Measurements from ENCODE around the gene TAX1BP3.

TAX1BP3 gene

DNA sequence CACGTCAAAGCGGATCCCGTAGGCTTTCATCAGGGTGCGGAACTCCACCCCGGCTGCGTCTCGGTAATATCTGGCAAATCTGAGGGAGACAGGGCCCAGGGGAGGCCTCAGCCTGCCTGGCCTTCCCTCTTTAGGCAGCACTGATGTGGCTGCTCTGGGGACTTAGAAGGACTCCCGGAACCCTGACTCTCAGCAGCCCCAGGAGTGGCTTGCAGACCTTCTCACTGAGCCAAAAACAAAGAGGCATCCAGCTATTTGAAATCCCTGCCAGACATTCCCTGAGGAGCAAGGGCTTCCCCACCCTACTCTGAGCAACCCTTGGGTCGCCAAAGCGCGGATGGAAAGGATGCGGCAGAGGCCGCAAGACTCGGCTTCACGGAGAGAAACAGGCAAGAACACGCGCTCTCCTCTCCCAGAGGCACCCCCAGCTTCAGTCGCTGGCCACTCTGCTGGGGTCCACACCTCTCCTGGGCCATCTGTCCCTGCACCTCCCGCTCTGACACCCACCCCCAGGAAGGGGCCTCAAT lies 19.7 kb upstream of the TAX1BP3 start:
- DNase-seq (ENCODE audit: low spot score) = no peak

DNA sequence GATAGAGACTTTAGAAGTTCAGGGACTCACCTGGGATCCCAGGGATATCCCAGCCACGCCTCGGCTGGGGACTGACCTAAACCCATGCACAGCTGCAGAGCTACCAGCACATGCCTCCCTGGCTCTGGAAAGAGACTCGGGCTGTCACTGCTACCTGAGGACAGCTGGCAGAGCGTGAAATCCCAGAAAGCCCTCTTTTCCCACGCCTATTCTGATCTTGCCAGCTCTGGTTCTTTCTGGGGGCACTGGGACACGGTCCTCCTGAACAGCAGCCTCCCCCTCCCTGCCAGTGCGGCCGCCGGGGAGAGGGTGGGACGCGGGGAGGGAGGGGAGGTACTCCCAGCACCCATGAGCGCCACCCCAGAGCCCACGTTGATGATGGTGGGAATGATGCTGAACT lies 16.8 kb upstream of the TAX1BP3 start:
- DNase-seq (ENCODE audit: low spot score) = no peak

DNA sequence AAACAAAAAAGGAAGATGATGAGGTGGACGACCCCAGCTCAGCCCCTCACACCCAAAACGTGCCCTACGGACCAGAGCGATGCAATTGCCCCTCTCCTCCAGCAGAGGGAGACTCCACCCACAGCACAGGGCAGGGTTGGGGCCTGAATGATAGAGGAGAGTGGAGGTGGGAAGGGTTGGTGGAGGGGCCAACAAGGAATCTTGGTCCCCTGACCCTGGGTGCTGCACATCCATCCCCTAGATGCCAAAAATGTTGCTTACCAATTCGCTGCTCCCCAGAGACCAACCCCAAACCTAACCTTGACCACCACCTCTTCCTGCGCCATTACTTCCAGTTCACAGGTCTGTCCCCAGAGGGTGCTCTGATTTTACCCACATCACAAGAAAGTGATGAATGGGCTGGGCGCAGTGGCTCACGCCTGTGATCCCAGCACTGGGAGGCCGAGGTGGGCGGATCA lies 14.7 kb upstream of the TAX1BP3 start:
- DNase-seq (ENCODE audit: low spot score) = no peak

DNA sequence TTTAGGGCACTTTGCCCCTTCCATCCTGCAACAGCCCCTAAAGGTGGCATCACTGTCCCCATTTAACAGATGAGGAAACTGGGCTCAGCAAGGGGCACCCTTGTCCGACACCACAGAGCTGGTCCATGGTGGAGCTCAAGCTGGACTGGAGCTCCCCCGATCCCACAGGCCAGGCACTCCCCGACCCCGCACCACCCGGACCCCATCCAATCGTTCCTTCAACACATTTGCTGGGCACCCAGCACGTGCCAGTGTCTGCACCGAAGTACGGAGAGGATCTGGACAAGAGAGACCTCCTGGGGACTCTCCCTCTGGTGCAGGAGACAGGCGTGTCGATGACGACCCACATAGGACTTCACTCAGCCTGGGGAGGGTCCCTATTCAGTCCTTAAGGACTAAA lies 13.7 kb upstream of the TAX1BP3 start:
- DNase-seq (ENCODE audit: low spot score) = no peak

GRCh38 chr17:3681565-3681964 lies 13.2 kb upstream of the TAX1BP3 start:
- DNase-seq (ENCODE audit: low spot score) = no peak

DNA sequence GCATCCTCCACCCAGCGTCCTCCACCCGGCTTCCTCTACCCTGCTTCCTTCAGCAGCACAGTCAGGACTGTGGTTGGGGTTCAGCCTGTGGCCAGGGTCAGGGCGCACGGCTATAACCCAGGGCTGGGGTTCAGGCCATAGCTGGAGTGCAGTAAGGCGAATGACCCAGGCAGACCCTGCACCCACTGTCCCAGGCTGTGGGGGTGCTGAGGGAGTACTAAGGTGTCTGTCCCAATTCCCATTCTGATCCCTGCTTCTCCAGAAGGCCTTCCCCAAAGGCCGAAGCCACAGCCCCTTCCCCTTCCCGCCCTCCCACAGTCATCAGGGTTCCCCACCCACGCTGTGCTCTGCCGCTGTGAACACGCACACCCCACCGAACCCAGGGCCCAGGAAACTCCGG lies 12.7 kb upstream of the TAX1BP3 start:
- DNase-seq (ENCODE audit: low spot score) = no peak

DNA sequence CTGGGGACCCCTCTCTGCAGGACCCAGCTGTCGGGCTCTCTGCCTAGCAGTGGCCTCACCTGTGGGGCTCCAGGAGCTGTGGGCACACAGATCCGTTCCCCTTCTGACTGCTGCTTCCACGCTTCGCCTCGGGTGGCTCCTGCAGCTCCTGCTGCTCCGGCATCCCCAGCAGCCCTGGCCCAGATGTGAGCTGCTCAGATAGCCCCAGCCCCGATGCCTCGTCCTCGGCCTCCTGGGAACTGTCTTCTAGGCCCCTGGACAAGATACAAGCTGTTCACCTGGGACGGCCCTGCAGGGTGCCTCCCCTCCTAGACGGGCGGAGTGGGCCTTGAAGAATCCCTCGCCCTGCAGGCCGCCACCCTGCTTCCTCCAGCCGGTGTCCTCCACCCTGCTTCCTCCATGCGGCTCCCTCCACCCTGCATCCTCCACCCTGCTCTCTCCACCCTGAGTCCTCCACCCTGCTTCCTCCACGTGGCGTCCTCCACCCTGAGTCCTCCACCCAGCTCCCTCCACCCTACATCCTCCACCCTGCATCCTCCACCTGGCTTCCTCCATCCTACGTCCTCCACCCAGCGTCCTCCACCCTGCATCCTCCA lies 11.3 kb upstream of the TAX1BP3 start:
- DNase-seq (ENCODE audit: low spot score) = no peak

DNA sequence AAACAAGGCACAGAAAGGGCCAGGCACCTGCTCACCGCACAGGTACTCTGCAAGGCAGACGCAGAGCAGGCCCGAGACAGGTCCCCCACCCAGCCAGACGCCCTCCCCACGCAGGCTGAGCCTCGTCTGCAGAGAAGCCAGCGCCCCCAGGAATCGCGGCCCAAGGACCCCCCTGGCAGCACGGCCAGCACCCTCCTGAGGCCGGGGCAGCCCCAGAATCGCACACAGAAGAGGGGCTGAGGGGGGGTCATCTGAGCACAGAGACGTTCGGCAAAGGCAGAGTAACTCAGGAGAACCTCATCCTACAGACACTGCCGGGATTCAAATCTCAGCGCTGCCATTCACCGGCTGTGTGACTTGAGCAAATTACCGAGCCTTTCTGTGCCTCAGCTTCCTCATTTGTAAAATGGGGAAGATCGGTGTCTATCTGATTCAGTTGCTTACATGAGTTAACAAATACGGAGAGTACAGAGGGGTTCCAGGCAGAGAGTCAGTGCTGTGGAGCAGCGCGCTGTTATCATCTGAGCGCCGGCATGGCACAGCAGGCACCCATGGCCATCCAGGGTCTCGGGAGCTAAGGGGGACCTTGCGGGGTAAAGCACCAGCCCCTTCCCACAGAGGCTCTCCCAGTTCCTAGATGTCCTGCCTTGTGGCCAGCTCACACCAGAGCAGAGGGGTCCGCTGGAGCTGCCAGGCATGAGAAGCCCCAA lies 10.6 kb upstream of the TAX1BP3 start:
- no peak for DNase-seq (ENCODE audit: low spot score)

DNA sequence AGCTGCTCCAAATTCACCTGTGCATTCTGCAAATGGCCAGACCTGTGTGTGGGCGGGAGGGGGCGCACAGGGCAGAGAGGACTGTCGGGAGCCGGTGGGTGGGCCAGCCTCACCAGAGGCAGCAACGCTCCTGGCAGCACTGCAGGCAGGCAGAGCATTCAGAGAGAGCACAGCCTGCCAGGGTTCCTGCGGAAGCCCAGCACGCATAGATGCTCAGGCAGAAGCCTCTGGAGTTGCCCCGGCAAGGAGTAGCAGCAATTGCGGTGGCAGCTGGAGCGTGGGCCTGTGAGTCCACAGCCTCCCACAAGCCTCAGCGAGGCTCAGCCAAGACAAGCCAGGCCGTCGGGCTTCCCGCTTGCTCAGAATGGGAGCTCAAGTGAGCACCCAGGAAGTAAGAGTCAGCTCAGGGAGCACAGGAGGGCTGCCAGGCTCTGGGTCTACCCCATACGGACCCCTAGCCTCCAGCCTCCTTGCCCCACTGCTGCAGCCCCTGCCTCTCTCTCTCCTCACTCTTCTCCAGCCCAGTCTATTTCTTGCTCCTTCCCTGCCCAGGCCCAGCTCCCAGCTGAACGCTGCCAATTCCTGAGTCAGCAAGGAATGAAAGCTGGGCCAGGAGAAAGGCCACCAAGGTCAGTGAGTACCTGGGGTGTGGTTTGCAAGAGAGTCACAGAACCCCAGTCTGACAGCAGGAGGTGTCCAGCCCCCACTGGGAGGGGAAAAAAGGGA lies 9.9 kb upstream of the TAX1BP3 start:
- no peak for DNase-seq (ENCODE audit: low spot score)

DNA sequence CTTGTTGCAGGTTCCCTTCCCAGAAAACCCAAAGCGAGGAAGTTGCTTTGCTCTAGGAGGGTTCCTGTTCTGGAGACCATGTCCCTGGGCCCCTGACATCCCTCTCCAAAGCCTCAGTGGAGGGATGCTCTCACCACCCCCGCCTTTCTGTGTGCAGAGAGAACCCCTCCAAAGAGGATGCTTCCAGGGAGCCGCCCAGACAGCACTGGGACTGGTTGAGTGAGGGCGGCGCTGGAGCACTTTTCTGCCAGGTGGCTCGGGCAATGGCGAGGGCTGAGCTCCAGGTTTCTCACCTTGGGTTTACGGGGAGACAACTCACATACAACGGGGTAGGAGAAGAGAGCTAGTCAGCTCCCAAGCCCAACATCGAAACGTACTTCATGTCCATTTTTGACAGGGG lies 7.5 kb upstream of the TAX1BP3 start:
- DNase-seq (ENCODE audit: low spot score) = no peak

GRCh38 chr17:3672571-3672970 lies 4.2 kb upstream of the TAX1BP3 start:
- no peak for DNase-seq (ENCODE audit: low spot score)

DNA sequence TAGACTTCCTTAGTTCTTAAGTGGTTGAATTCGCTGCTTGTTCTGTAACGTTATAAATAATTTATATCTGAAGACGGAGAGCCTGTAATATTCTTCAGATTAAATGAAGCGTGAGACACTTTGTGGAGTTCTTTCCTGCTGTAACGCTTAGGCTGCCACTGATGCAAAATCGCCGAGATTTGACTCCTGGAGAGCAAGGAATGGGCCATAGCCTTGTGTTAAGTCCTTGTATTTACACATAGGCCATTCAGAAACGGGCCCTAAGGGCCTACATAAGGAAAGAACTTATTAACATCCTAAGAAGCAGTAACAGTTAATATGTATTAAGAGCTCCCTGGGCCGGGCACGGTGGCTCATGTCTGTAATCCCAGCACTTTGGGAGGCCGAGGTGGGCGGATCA lies 1.2 kb upstream of the TAX1BP3 start:
- DNase-seq (ENCODE audit: low spot score) = no peak

- DNase-seq (ENCODE audit: low spot score) = no peak
Observed at GRCh38 chr17:3669085-3669347, 638 bp upstream of the TAX1BP3 start.

GRCh38 chr17:3667366-3668278 lies 756 bp downstream of the TAX1BP3 start:
- DNase-seq (ENCODE audit: low spot score) = peak; percentile 64

GRCh38 chr17:3666516-3666915 lies 1.9 kb downstream of the TAX1BP3 start:
- DNase-seq (ENCODE audit: low spot score) = no peak

DNA sequence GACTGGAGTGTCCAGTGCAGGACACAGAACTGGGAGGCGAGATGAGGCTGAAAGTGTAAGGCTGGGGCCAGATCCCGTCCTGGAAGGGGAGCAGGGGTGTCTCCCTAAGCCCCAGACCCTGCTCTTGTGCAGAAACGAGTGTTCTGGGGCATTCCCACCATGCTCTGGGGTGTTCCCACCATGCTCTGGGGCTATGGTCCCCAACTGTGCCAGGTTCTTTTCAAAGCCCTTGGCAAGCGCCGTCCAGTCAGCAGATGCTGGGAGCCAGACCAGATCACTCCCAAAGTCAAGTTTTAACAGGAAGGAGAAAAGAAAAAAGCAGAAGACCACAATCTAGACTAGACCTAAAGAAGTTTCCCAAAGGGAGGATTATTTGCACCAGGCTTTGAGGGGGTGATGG lies 2.5 kb downstream of the TAX1BP3 start:
- DNase-seq (ENCODE audit: low spot score) = no peak

- no peak for DNase-seq (ENCODE audit: low spot score)
Observed at GRCh38 chr17:3663102-3664011, 5.0 kb downstream of the TAX1BP3 start.

DNA sequence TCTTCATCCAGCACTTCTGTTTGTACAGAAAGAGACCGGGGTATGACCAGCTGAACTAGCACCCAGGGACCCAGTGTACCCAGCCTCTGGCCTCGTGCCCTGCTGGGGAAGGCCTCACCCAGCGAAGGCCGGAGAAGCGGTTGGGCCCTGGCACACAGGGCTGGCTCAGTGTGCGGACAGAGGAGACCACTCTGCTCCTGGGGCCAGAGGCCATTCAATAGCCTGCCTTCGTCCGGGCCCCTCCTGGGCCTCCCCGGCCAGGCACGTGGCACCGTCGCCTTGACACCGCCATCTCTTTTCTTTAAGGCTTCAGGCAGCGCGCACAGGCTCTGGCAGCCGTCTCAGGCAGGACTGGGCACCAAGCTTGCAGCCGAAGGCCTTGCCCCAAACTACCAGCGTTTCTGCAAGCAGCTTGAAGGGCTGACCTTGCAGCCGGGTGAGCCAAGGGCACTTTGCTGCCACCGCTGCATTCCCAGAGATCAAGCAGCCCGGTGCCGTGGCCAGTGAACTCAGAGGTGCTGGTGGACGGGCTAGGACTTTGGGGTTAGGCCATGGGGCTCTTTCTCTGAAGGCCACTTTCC lies 8.0 kb downstream of the TAX1BP3 start:
- peak; percentile 50 for DNase-seq (ENCODE audit: low spot score)

- peak; percentile 47 for DNase-seq (ENCODE audit: low spot score)
Observed at GRCh38 chr17:3659541-3660111, 8.8 kb downstream of the TAX1BP3 start.

DNA sequence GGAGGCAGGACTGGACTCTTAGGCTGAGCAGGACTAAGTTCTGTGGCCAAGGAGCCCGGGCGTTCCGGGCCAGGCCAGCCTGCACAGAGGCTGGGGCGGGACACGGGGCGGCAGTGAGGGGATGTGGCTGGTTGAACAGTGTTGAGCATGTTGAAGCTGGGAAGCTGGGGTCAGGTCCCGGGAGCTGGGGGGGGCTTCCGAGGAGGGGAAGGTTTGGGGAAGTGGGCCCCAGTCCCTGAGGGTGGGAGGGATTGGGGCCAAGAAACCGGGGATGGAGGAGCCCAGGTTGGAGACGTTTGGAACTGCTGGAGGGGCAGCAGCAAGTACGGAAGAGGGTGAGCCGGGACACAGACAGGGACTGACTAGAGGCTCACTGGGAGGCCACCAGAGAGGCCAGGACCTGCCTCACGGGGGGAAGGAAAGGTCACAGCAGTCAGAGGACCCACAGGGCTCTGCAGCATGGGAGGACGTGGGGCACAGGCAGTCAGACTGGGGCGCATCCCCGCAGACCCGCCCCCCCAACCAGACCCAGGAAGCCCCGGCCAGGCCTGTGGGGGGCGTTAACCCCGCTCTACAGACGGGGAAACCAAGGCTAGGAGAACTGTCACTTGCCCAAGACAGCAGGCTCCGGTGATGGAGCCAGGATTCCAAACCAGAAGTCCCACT lies 9.5 kb downstream of the TAX1BP3 start:
- DNase-seq (ENCODE audit: low spot score) = no peak
